ENCODE results near the gene FITM2.
"Not testable (repeated sequence)": the region's sequence is repeated elsewhere in the genome, so short reads cannot be mapped to it uniquely, and the experiment has no call there.

The FITM2 gene

GRCh38 chr20:44301285-44301684, 9.7 kb downstream of the FITM2 start (continued):
- TF ChIP-seq, protein P1, sequence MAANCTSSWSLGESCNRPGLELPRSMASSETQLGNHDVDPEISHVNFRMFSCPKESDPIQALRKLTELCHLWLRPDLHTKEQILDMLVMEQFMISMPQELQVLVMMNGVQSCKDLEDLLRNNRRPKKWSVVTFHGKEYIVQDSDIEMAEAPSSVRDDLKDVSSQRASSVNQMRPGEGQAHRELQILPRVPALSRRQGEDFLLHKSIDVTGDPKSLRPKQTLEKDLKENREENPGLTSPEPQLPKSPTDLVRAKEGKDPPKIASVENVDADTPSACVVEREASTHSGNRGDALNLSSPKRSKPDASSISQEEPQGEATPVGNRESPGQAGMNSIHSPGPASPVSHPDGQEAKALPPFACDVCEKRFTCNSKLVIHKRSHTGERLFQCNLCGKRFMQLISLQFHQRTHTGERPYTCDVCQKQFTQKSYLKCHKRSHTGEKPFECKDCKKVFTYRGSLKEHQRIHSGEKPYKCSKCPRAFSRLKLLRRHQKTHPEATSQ (tag by site-specific recombination; IDR thresholded peaks at IDR 0.05) = no peak
- TF ChIP-seq BCL6B (tag by site-specific recombination; IDR thresholded peaks at IDR 0.05) (no peak), WT1 (tag by site-specific recombination; IDR thresholded peaks at IDR 0.05) (no peak), ZBTB7A (tag by site-specific recombination; IDR thresholded peaks at IDR 0.05; ENCODE audit: low read depth) (no peak), TCF7L2 (IDR thresholded peaks at IDR 0.05; ENCODE audit: borderline replicate concordance, low read depth, low read length) (no peak), PRDM2 (tag by site-specific recombination; IDR thresholded peaks at IDR 0.05; ENCODE audit: borderline replicate concordance) (no peak), ZNF211 (tag by site-specific recombination; IDR thresholded peaks at IDR 0.05; ENCODE audit: low read depth) (no peak)
- TF ChIP-seq, protein P2, sequence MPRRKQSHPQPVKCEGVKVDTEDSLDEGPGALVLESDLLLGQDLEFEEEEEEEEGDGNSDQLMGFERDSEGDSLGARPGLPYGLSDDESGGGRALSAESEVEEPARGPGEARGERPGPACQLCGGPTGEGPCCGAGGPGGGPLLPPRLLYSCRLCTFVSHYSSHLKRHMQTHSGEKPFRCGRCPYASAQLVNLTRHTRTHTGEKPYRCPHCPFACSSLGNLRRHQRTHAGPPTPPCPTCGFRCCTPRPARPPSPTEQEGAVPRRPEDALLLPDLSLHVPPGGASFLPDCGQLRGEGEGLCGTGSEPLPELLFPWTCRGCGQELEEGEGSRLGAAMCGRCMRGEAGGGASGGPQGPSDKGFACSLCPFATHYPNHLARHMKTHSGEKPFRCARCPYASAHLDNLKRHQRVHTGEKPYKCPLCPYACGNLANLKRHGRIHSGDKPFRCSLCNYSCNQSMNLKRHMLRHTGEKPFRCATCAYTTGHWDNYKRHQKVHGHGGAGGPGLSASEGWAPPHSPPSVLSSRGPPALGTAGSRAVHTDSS (tag by site-specific recombination; IDR thresholded peaks at IDR 0.05) = no peak

DNA sequence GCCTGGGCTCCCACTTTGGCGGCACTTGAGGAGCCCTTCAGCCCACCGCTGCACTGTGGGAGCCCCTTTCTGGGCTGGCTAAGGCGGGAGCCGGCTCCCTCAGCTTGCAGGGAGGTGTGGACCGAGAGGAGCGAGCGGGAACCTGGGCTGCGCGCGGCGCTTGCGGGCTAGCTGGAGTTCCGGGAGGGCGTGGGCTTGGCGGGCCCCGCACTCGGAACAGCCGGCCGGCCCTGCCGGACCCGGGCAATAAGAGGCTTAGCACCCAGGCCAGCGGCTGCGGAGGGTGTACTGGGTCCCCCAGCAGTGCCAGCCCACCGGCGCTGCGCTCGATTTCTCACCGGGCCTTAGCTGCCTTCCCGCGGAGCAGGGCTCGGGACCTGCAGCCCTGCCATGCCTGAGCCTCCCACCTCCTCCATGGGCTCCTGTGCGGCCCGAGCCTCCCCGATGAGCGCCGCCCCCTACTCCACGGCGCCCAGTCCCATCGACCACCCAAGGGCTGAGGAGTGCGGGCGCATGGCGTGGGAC, 11.9 kb downstream of the FITM2 start:
- CTCF ChIA-PET = interaction anchor here (1.3 to 2.5 kb wide), 3 partner anchors 12 to 85 kb away, joined by 4 to 7 read pairs (median 4); partner anchors contain the start of gene FITM2
- POLR2A ChIA-PET = interaction anchor here (0.6 kb wide), 1 partner anchor 15 kb away, joined by 4 read pairs; no protein-coding TSS in a partner anchor
- H3K27ac ChIP-seq (ENCODE audit: extremely low read depth, low read depth, low read length); H3K36me3 ChIP-seq (ENCODE audit: control insufficient read depth in 2 of 2, insufficient read depth in 1 of 2, low read length in 2 of 2); H3K4me3 ChIP-seq (ENCODE audit: low read depth, low read length); H3K9me3 ChIP-seq (ENCODE audit: control insufficient read depth, insufficient read depth, low read depth, low read length); H3K4me1 ChIP-seq (ENCODE audit: control insufficient read depth, insufficient read depth, low read length): not testable (repeated sequence)

- ChIA-PET POLR2A (no interaction called here), CTCF (interaction anchor here (1.4 kb wide), 1 partner anchor 13 kb away, joined by 4 read pairs; the partner anchor contains the start of gene FITM2)
- Histone ChIP-seq H3K27ac (ENCODE audit: extremely low read depth, low read depth, low read length) (no peak overlapping the region), H3K4me3 (ENCODE audit: low read depth, low read length) (no peak overlapping the region), H3K4me1 (ENCODE audit: control insufficient read depth, insufficient read depth, low read length) (no peaks in the 10 kb centered on the region), H3K9me3 (ENCODE audit: control insufficient read depth, insufficient read depth, low read depth, low read length) (no peaks in the 10 kb centered on the region), H3K36me3 (ENCODE audit: control insufficient read depth in 2 of 2, insufficient read depth in 1 of 2, low read length in 2 of 2) (no peaks in the 10 kb centered on the region)
- TF ChIP-seq ZNF23 (tag by site-specific recombination; IDR thresholded peaks at IDR 0.05; ENCODE audit: borderline replicate concordance) (no peak), ZNF518A (tag by site-specific recombination; conservative IDR thresholded peaks at IDR 0.05; ENCODE audit: low read depth) (no peak), BCL6B (tag by site-specific recombination; IDR thresholded peaks at IDR 0.05) (no peak), CTCF (tag by site-specific recombination; IDR thresholded peaks at IDR 0.05) (no peak), BCL11A (tag by site-specific recombination; IDR thresholded peaks at IDR 0.05; ENCODE audit: low read depth) (no peak)
These were observed 13.3 kb downstream of the FITM2 start for GRCh38 chr20:44297721-44298120.
